SK-N-SH treated with all-trans-retinoic acid at 6 μM for 48 hours (cell line): ENCODE measurements around the gene KRT78.

Experiments used
- BACH2 ChIP-seq: fragments of 250-450 bp; sonication (Bioruptor Pico); IDR thresholded peaks from 2 replicates; pipeline ENCODE4 v1.9.0; 2021; ENCODE audit warnings: mild to moderate bottlenecking, borderline replicate concordance
- CREB5 ChIP-seq: fragments of 250-450 bp; sonication (Bioruptor Pico); IDR thresholded peaks from 2 replicates; pipeline ENCODE4 v1.5.1; 2020; ENCODE audit warnings: low read depth, mild to moderate bottlenecking, moderate library complexity
- GLIS3 ChIP-seq: fragments of 250-450 bp; sonication (Bioruptor Pico); IDR thresholded peaks from 2 replicates; pipeline ENCODE4 v1.5.0; 2020; ENCODE audit warnings: mild to moderate bottlenecking, moderate library complexity
- ISL1 ChIP-seq: fragments of 250-450 bp; sonication (Bioruptor Pico); IDR thresholded peaks from 2 replicates; pipeline ENCODE4 v2.1.2; 2022; ENCODE audit warnings: mild to moderate bottlenecking, moderate library complexity
- PATZ1 ChIP-seq: fragments of 250-450 bp; sonication (Bioruptor Pico); IDR thresholded peaks from 2 replicates; pipeline ENCODE4 v1.8.0; 2020; ENCODE audit warnings: mild to moderate bottlenecking, moderate library complexity, borderline replicate concordance
- PPARA ChIP-seq: fragments of 250-450 bp; sonication (Bioruptor Pico); IDR thresholded peaks from 2 replicates; pipeline ENCODE4 v1.5.0; 2020; ENCODE audit warnings: mild to moderate bottlenecking, borderline replicate concordance
- RARB ChIP-seq: fragments of 250-450 bp; sonication (Bioruptor Pico); IDR thresholded peaks from 2 replicates; pipeline ENCODE4 v1.8.0; 2021; ENCODE audit warnings: mild to moderate bottlenecking, moderate library complexity
- SNAI2 ChIP-seq: fragments of 250-450 bp; sonication (Bioruptor Pico); IDR thresholded peaks from 2 replicates; pipeline ENCODE4 v1.5.0; 2020; ENCODE audit warnings: mild to moderate bottlenecking, moderate library complexity
- TCF4 ChIP-seq: fragments of 250-450 bp; sonication (Bioruptor Pico); IDR thresholded peaks from 2 replicates; pipeline ENCODE4 v1.8.0; 2021; ENCODE audit warnings: mild to moderate bottlenecking, moderate library complexity, borderline replicate concordance
- ZFP30 ChIP-seq: fragments of 450-650 bp; formaldehyde crosslinking; IDR thresholded peaks from 2 replicates; pipeline ENCODE4 v1.5.0; 2022; ENCODE audit warnings: mild to moderate bottlenecking, moderate library complexity
- ZNF70 ChIP-seq: fragments of 450-650 bp; formaldehyde crosslinking; IDR thresholded peaks from 2 replicates; pipeline ENCODE4 v1.5.0; 2020; ENCODE audit warnings: mild to moderate bottlenecking, moderate library complexity
- TF ChIP-seq, protein P1 (sequence below): fragments of 250-450 bp; sonication (Bioruptor Pico); IDR thresholded peaks from 2 replicates; pipeline ENCODE4 v1.8.0; 2021; ENCODE audit warnings: low read depth, mild to moderate bottlenecking, moderate library complexity, borderline replicate concordance

DNA sequence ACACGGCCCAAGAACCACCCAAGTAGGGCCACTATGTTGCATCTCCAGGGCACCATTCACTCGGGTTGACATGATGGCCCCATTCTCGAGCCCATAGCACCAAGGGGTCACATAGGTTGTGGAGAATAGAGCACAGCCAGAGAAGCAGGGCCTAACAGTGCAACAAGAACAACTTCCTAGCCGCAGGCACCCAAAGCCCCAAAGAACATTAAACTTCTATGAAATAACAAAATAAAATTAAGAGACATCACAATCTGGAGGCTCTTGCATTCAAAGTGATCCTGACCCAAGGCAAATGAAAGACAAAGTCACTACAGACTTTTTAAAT is 36.8 kb downstream of the KRT78 start:
- TF ChIP-seq RARB (no peak), SNAI2 (no peak), ZNF70 (no peak), PATZ1 (CRISPR knock-in tag) (no peak), ISL1 (CRISPR knock-in tag) (no peak), GLIS3 (no peak), CREB5 (CRISPR knock-in tag) (no peak), PPARA (CRISPR knock-in tag) (no peak), TCF4 (CRISPR knock-in tag) (no peak), ZFP30 (CRISPR knock-in tag) (no peak), BACH2 (CRISPR knock-in tag) (no peak)
- TF ChIP-seq, protein P1, sequence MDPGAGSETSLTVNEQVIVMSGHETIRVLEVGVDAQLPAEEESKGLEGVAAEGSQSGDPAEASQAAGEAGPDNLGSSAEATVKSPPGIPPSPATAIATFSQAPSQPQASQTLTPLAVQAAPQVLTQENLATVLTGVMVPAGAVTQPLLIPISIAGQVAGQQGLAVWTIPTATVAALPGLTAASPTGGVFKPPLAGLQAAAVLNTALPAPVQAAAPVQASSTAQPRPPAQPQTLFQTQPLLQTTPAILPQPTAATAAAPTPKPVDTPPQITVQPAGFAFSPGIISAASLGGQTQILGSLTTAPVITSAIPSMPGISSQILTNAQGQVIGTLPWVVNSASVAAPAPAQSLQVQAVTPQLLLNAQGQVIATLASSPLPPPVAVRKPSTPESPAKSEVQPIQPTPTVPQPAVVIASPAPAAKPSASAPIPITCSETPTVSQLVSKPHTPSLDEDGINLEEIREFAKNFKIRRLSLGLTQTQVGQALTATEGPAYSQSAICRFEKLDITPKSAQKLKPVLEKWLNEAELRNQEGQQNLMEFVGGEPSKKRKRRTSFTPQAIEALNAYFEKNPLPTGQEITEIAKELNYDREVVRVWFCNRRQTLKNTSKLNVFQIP (CRISPR knock-in tag), result no peak
